Heart left ventricle (tissue), 16 donors: Measurements from ENCODE around the gene PAN3. TPM values are rescaled to one million over a fixed set of nuclear protein-coding genes. Genes with fewer than 3 reads are reported as not detected.

ENCODE experiments used
- ATAC-seq, 4 donors: fragments of 200-7000 bp; cut with Tn5 transposase; one replicate each; pipeline ENCODE4 v1.9.1; 2020 to 2022; ENCODE audit warnings: moderate library complexity in 4 of 4, mild to moderate bottlenecking in 3 of 4, moderate number of reproducible peaks in 1 of 4
- DNase-seq, 5 donors: peaks; one replicate each; pipeline ENCODE4 v3.0.0-alpha.2; 2020
- H3K27ac ChIP-seq, 12 donors: fragments of 200-600 bp; sonication (generic) in 4 of 12; one replicate each; pipeline versions ENCODE4 v1.5.0 to v1.8.0; 2016 to 2022; ENCODE audit warnings: mild to moderate bottlenecking in 2 of 12
- H3K27me3 ChIP-seq, 9 donors: fragments of 200-600 bp; sonication (generic) in 2 of 9; one replicate each; pipeline versions ENCODE4 v1.5.1 to v1.8.0; 2016 to 2022; ENCODE audit warnings: mild to moderate bottlenecking in 3 of 9
- H3K36me3 ChIP-seq, 9 donors: fragments of 200-600 bp; sonication (generic) in 2 of 9; one replicate each; pipeline versions ENCODE4 v1.5.0 to v1.8.0; 2018 to 2022; ENCODE audit warnings: mild to moderate bottlenecking in 2 of 9
- H3K4me1 ChIP-seq, 12 donors: fragments of 200-600 bp; sonication (generic) in 4 of 12; one replicate each; pipeline versions ENCODE4 v1.5.0 to v1.8.0; 2016 to 2022; ENCODE audit warnings: mild to moderate bottlenecking in 3 of 12
- H3K4me3 ChIP-seq, 12 donors: fragments of 200-600 bp; sonication (generic) in 4 of 12; one replicate each; pipeline versions ENCODE4 v1.5.0 to v1.8.0; 2017 to 2022; ENCODE audit warnings: mild to moderate bottlenecking in 9 of 12, moderate library complexity in 4 of 12
- H3K9me3 ChIP-seq, 12 donors: fragments of 200-600 bp; sonication (generic) in 4 of 12; one replicate each; pipeline versions ENCODE4 v1.5.0 to v1.8.0; 2016 to 2022; ENCODE audit warnings: mild to moderate bottlenecking in 1 of 12
- POLR2A ChIP-seq, 2 donors: fragments of 450-650 bp; IDR thresholded peaks; one replicate each; pipeline ENCODE4 v1.6.1; 2017; ENCODE audit warnings: antibody characterized with exemption in 2 of 2, mild to moderate bottlenecking in 2 of 2, moderate library complexity in 2 of 2
- WGBS, 4 donors: extraction: QIAGEN DNeasy Blood & Tissue Kit in 2 of 4; methylation state at CpG; one replicate each; pipeline versions ENCODE4 v1.1.5 to v1.1.7; 2013 to 2018; 5-methylcytosine and 5-hydroxymethylcytosine counted together
- intact Hi-C, 10 donors: fragments of 100-400 bp; cut with DNase I; formaldehyde crosslinking; loops; one replicate each; pipeline versions ENCODE4 v1.11.1 to v1.14.2; 2022
- polyA plus RNA-seq, 2 donors: library from polyadenylated mRNA; stranded (reverse); fragments of 200-250 nt; gene quantifications; one replicate each; pipeline ENCODE4 v1.2.3, GENCODE V29; 2013
- total RNA-seq, 9 donors: library from RNA; depleted of rRNA in 2 of 9; stranded (reverse); fragments of >200 nt in 2 of 9; fragmentation: NEBNext Ultra II Directional in 3 of 9; extraction: Animal tissue kit (Norgen Biotek cat#: 25700) in 3 of 9; gene quantifications; one replicate each; pipeline versions ENCODE4 v1.1.0 to v1.2.4, GENCODE V29; 2016 to 2023
- TF ChIP-seq, protein P1 (sequence below), 12 donors: fragments of 200-600 bp; sonication (generic) in 4 of 12; IDR thresholded peaks; one replicate each; pipeline versions ENCODE4 v1.5.0 to v1.8.0; 2018 to 2022; ENCODE audit warnings: antibody characterized with exemption in 12 of 12, mild to moderate bottlenecking in 5 of 12
- donor health status: ischemic (EF 13 %, LVEDD 7.1; RV severe dilation, severe dysfunction).
- donor health status: healthy with polysubstance abuse.
- donor health status: DM: no; HTN: yes; CAD: no.
- donor health status: DM: no; HTN: no; CAD: no.
- donor health status: ischemic (EF 25% LVEDD 6.9; RV normal size, moderate dysfunction).
- donor health status: ischemic (EF 25% LVEDD 5.7; RV mildly dilated, moderate dysfunction).
- donor health status: healthy.
- donor health status: DM: yes; HTN: yes; CAD: no.
- donor health status: ischemic (EF 35%, LVEDD 5.7; RV mildly dilated, moderate dysfunction).
- donor health status: nonischemic (EF 11% LVEDD 7.7; RV severe dilation, severe dysfunction).
- donor health status: DM: yes; HTN: yes; CAD: no.
- donor health status: PGD.
- donor health status: ischemic (EF 29% LVEDD 5.4; RV normal size, mild dysfunction).
- donor health status: nonischemic (EF 23%, LVEDD 6.1; RV moderate dilation, normal function).

Gene PAN3
- total and polyA plus RNA-seq, 11 donors: 4.1 to 18.8 (median 9.2) TPM

DNA sequence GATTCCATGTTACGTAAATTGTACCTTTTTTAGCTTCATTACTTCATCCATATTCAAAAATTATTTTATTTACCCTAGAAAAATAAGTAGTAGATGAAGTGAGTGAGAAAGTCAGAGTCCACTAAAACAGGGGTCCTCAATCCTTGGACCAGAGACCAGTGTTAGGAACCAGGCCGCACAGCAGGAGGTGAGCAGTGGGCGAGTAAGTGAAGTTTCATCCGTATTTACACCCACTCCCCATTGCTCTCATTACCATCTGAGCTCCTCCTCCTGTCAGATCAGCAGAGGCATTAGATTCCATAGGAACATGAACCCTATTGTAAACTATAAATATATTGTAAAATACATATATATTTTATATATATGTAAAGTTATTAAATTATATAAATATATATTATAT lies 119.0 kb downstream of the PAN3 start:
- H3K36me3 ChIP-seq: peaks cover 0 to 69% (median 49%) of the 10 kb centered on the region in 9 donors
- H3K4me1 ChIP-seq: no peaks in the 10 kb centered on the region
- DNase-seq (no peak), ATAC-seq (no peak)
- H3K27me3 ChIP-seq: no peaks in the 10 kb centered on the region
- H3K4me3 ChIP-seq: no peak overlapping the region
- 92 to 98% (median 97%) methylated on average over 4 of the region's 4 CpGs for WGBS, 4 donors
- intact Hi-C loops: loop anchor here in 1 of 10 donors (10.0 kb wide), 1 partner anchor 113 kb away; no protein-coding TSS in a partner anchor
- TF ChIP-seq, protein P1, sequence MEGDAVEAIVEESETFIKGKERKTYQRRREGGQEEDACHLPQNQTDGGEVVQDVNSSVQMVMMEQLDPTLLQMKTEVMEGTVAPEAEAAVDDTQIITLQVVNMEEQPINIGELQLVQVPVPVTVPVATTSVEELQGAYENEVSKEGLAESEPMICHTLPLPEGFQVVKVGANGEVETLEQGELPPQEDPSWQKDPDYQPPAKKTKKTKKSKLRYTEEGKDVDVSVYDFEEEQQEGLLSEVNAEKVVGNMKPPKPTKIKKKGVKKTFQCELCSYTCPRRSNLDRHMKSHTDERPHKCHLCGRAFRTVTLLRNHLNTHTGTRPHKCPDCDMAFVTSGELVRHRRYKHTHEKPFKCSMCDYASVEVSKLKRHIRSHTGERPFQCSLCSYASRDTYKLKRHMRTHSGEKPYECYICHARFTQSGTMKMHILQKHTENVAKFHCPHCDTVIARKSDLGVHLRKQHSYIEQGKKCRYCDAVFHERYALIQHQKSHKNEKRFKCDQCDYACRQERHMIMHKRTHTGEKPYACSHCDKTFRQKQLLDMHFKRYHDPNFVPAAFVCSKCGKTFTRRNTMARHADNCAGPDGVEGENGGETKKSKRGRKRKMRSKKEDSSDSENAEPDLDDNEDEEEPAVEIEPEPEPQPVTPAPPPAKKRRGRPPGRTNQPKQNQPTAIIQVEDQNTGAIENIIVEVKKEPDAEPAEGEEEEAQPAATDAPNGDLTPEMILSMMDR (IDR thresholded peaks at IDR 0.05): no peak
- TF ChIP-seq POLR2A (IDR thresholded peaks at IDR 0.05): no peak
- no peak overlapping the region for H3K27ac ChIP-seq
- H3K9me3 ChIP-seq: no peaks in the 10 kb centered on the region

DNA sequence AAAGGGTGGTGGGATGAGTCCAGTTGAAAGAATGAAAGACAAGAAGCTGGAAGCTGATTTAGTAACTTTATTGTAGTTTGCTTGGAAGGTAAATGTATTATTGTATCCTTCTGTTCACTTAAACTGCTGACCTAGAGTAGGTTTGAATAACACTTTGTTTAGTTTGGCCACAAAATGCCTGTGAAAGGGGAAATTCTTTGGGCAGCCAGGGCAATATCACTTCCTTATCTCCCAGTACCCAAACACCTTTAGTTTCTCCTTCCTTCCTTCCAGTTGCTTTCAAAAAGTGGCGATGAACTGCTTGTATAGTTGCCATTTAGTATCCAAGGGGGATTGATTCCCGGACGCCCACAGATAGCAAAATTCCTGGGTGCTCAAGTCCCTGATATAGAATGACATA lies 120.1 kb downstream of the PAN3 start:
- WGBS, 4 donors: 78 to 82% (median 79%) methylated on average over 3 of the region's 3 CpGs
- no peak for ATAC-seq

DNA sequence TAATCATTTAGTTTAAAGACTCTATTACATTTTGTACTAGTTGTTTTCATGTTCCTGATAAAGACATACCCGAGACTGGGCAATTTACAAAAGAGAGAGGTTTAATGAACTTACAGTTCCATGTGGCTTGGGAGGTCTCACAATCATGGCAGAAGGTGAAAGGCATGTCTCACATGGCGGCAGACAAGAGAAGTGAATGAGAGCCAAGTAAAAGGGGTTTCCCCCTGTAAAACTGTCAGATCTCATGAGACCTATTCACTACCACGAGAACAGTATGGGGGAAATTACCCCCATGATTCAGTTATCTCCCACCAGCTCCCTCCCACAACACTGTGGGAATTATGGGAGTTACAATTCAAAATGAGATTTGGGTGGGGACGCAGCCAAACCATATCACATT lies 129.2 kb downstream of the PAN3 start:
- 88 to 93% (median 91%) methylated on average over 4 of the region's 4 CpGs for WGBS, 4 donors

More for the DNA sequence above, 120.1 kb downstream of the PAN3 start:
- H3K9me3 ChIP-seq: no peaks in the 10 kb centered on the region
- peaks cover 0 to 74% (median 60%) of the 10 kb centered on the region in 9 donors for H3K36me3 ChIP-seq
- no peak for DNase-seq
- H3K4me3 ChIP-seq: no peak overlapping the region
- TF ChIP-seq, protein P1 (IDR thresholded peaks at IDR 0.05): no peak
- no peak for TF ChIP-seq POLR2A (IDR thresholded peaks at IDR 0.05)
- intact Hi-C loops: loop anchor here in 1 of 10 donors (10.0 kb wide), 1 partner anchor 114 kb away; no protein-coding TSS in a partner anchor
- H3K27ac ChIP-seq: no peak overlapping the region
- no peaks in the 10 kb centered on the region for H3K27me3 ChIP-seq
- H3K4me1 ChIP-seq: no peaks in the 10 kb centered on the region

DNA sequence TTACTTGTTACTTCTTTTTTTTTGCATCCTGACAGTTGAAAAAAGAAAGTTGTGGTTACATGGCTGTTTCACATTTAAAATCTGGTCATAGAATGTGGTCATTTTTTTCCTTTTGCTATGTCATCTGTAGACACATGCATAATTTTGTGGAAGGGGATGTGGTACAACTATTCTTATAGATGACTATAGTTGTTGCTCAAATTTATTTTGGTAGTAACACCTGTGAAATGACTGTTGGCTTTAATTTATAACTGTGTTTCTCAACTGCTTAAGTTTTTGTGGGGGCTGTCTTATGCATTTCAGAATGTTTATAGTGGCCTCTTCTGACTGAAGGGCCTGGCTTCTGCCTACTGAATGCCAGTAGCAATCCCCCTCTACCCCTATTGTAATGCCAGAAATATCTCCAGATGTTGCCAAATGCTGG lies 130.5 kb downstream of the PAN3 start:
- TF ChIP-seq, protein P1 (IDR thresholded peaks at IDR 0.05): no peak
- TF ChIP-seq POLR2A (IDR thresholded peaks at IDR 0.05): no peak
- Histone ChIP-seq H3K27ac (no peak overlapping the region), H3K9me3 (no peaks in the 10 kb centered on the region), H3K36me3 (peaks cover 0 to 90% (median 71%) of the 10 kb centered on the region in 9 donors), H3K4me1 (peaks cover 0 to 11% (median 0%) of the 10 kb centered on the region in 12 donors), H3K27me3 (no peaks in the 10 kb centered on the region), H3K4me3 (no peak overlapping the region)
- no peak for DNase-seq
- ATAC-seq: no peak
- intact Hi-C loops: no loop called here

More for the DNA sequence above, 129.2 kb downstream of the PAN3 start:
- no peak overlapping the region for H3K27ac ChIP-seq
- H3K9me3 ChIP-seq: no peaks in the 10 kb centered on the region
- H3K27me3 ChIP-seq: no peaks in the 10 kb centered on the region
- H3K4me3 ChIP-seq: no peak overlapping the region
- ATAC-seq (no peak), DNase-seq (no peak)
- intact Hi-C loops: no loop called here
- TF ChIP-seq, protein P1 (IDR thresholded peaks at IDR 0.05): no peak
- no peak for TF ChIP-seq POLR2A (IDR thresholded peaks at IDR 0.05)
- H3K36me3 ChIP-seq: peaks cover 0 to 90% (median 71%) of the 10 kb centered on the region in 9 donors
- peaks cover 0 to 11% (median 0%) of the 10 kb centered on the region in 12 donors for H3K4me1 ChIP-seq
